Body of pancreas (tissue), 4 donors: ENCODE measurements around the gene DNAJB6.

Source experiments
- CTCF ChIP-seq, 7 experiments: fragments of 450-650 bp in 4 of 7; fragments of 200-600 bp in 3 of 7; sonication (generic) in 3 of 7; IDR thresholded peaks; one replicate each; pipeline ENCODE4 v1.5.1; 2016 to 2019; ENCODE audit warnings: antibody characterized with exemption in 7 of 7
- POLR2A ChIP-seq, 3 donors: fragments of 450-650 bp; IDR thresholded peaks; one replicate each; pipeline ENCODE4 v1.6.1; 2016; ENCODE audit warnings: antibody characterized with exemption in 3 of 3, mild to moderate bottlenecking in 2 of 3

DNA sequence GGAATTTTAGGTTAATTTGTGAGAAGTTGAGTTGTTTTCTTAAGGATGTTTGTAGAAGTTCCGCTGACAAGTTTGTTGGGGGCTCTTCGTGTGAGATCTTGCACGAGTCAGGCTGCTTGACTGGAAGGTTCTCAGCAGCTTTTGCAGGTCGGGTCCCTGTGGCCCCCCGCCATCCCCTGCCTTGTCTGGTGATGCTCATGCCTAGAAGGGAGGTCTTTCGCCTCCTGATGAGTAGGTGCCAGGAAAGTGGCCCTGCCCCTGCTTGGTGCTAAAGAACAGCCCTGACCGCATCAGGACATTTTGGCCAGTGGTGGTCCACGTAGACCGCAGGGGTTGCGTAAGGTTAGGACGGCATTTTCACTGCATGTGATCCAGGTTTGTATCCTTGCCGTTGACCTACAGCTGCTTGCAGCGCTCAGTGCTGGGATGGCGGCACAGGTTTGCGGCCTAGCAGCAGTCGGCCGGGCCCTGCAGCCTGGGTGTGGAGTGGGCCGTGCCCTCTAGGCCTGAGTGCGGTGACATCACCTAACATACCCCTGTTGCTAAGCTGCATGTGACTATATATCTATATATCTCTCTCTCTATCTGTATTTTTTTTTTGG lies 62.4 kb downstream of the DNAJB6 start:
- TF ChIP-seq CTCF (IDR thresholded peaks at IDR 0.05) (no peak), POLR2A (IDR thresholded peaks at IDR 0.05) (no peak)
